Effector memory CD8-positive, alpha-beta T cell (primary cell): ENCODE results near the gene ITPR3.
A peak's percentile ranks its signal among the peaks of the same experiment; 100 is the strongest.

Experiments
- ATAC-seq: fragments of 150-1000 bp; cut with Tn5 transposase; replicated peaks from 2 replicates; pipeline ENCODE4 v1.10.0; 2021; ENCODE audit warnings: mild to moderate bottlenecking, moderate library complexity
- DNase-seq, 3 experiments: peaks; one replicate each; pipeline ENCODE4 v3.0.0; 2021
- H3K27ac Mint-ChIP-seq, 2 donors: one replicate each; pipeline ENCODE4 v1.8.0; 2022; ENCODE audit warnings: mild to moderate bottlenecking in 2 of 2, mixed read lengths in 2 of 2, moderate library complexity in 2 of 2
- H3K27me3 Mint-ChIP-seq, 2 donors: one replicate each; pipeline ENCODE4 v1.8.0; 2022; ENCODE audit warnings: mixed read lengths in 2 of 2
- H3K36me3 Mint-ChIP-seq: one replicate; pipeline ENCODE4 v1.8.0; 2022; ENCODE audit warnings: mild to moderate bottlenecking, moderate library complexity, mixed read lengths; ENCODE audit not compliant: insufficient read depth
- H3K4me1 Mint-ChIP-seq, 2 donors: one replicate each; pipeline ENCODE4 v1.8.0; 2022; ENCODE audit warnings: low read depth in 2 of 2, mixed read lengths in 2 of 2
- H3K4me3 Mint-ChIP-seq, 2 donors: one replicate each; pipeline ENCODE4 v1.8.0; 2022; ENCODE audit warnings: mild to moderate bottlenecking in 2 of 2, mixed read lengths in 2 of 2, moderate library complexity in 2 of 2
- H3K9me3 Mint-ChIP-seq, 2 donors: one replicate each; pipeline ENCODE4 v1.8.0; 2022; ENCODE audit warnings: mixed read lengths in 2 of 2

ITPR3 gene

GRCh38 chr6:33676416-33677142 lies 55.5 kb downstream of the ITPR3 start:
- DNase-seq (no peak), ATAC-seq (no peak)
- peaks cover 0 to 2% of the 10 kb centered on the region in 2 donors for H3K4me1 Mint-ChIP-seq
- H3K4me3 Mint-ChIP-seq = no peak overlapping the region
- H3K27ac Mint-ChIP-seq = peak overlapping the region in 1 of 2 donors; percentile 13
- peaks cover 47% of the 10 kb centered on the region for H3K36me3 Mint-ChIP-seq
- H3K9me3 Mint-ChIP-seq = no peaks in the 10 kb centered on the region
- H3K27me3 Mint-ChIP-seq = no peaks in the 10 kb centered on the region

- DNase-seq (no peak), ATAC-seq (no peak)
- Mint-ChIP-seq H3K9me3 (no peaks in the 10 kb centered on the region), H3K36me3 (peaks cover 50% of the 10 kb centered on the region), H3K4me3 (no peak overlapping the region), H3K27me3 (no peaks in the 10 kb centered on the region), H3K4me1 (peaks cover 0 to 2% of the 10 kb centered on the region in 2 donors), H3K27ac (peak overlapping the region in 1 of 2 donors; percentile 32)
Observed at GRCh38 chr6:33677143-33677660, 56.1 kb downstream of the ITPR3 start.

GRCh38 chr6:33677689-33678088 lies 56.6 kb downstream of the ITPR3 start:
- H3K4me3 Mint-ChIP-seq = no peak overlapping the region

GRCh38 chr6:33678233-33678931 lies 57.3 kb downstream of the ITPR3 start:
- H3K4me1 Mint-ChIP-seq = peaks cover 0 to 10% of the 10 kb centered on the region in 2 donors
- no peak overlapping the region for H3K4me3 Mint-ChIP-seq
- DNase-seq = no peak
- H3K36me3 Mint-ChIP-seq = peaks cover 54% of the 10 kb centered on the region
- ATAC-seq = no peak
- H3K27me3 Mint-ChIP-seq = no peaks in the 10 kb centered on the region
- peak overlapping the region in 1 of 2 donors; percentile 19 for H3K27ac Mint-ChIP-seq
- H3K9me3 Mint-ChIP-seq = no peaks in the 10 kb centered on the region

More at GRCh38 chr6:33677689-33678088, 56.6 kb downstream of the ITPR3 start:
- ATAC-seq (no peak), DNase-seq (no peak)
- Mint-ChIP-seq H3K27ac (peak overlapping the region in 1 of 2 donors; percentile 32), H3K36me3 (peaks cover 54% of the 10 kb centered on the region), H3K27me3 (no peaks in the 10 kb centered on the region), H3K9me3 (no peaks in the 10 kb centered on the region), H3K4me1 (peaks cover 0 to 5% of the 10 kb centered on the region in 2 donors)

GRCh38 chr6:33678932-33679490 lies 57.9 kb downstream of the ITPR3 start:
- H3K4me3 Mint-ChIP-seq = no peak overlapping the region
- DNase-seq = no peak
- H3K4me1 Mint-ChIP-seq = peaks cover 0 to 14% of the 10 kb centered on the region in 2 donors
- H3K27ac Mint-ChIP-seq = no peak overlapping the region
- H3K36me3 Mint-ChIP-seq = peaks cover 59% of the 10 kb centered on the region
- no peak for ATAC-seq
- no peaks in the 10 kb centered on the region for H3K9me3 Mint-ChIP-seq
- no peaks in the 10 kb centered on the region for H3K27me3 Mint-ChIP-seq

- Mint-ChIP-seq H3K27ac (peak overlapping the region in 1 of 2 donors; percentile 31), H3K27me3 (no peaks in the 10 kb centered on the region), H3K4me3 (no peak overlapping the region), H3K9me3 (no peaks in the 10 kb centered on the region), H3K4me1 (peaks cover 0 to 14% of the 10 kb centered on the region in 2 donors), H3K36me3 (peaks cover 57% of the 10 kb centered on the region)
- no peak for DNase-seq
- ATAC-seq = no peak
Observed at GRCh38 chr6:33679761-33680160, 58.6 kb downstream of the ITPR3 start.

- Mint-ChIP-seq H3K27me3 (no peaks in the 10 kb centered on the region), H3K4me1 (peaks cover 0 to 18% of the 10 kb centered on the region in 2 donors), H3K36me3 (peaks cover 49% of the 10 kb centered on the region), H3K9me3 (no peaks in the 10 kb centered on the region), H3K4me3 (no peak overlapping the region), H3K27ac (peak overlapping the region; percentile 61 to 91)
- DNase-seq = no peak
- no peak for ATAC-seq
Observed at GRCh38 chr6:33682341-33682740, 61.2 kb downstream of the ITPR3 start.

GRCh38 chr6:33683051-33683571 lies 62.0 kb downstream of the ITPR3 start:
- ATAC-seq (peak; percentile 87), DNase-seq (peak in 2 of 3 experiments; percentile 46 to 49)
- Mint-ChIP-seq H3K36me3 (peaks cover 50% of the 10 kb centered on the region), H3K4me3 (peak overlapping the region in 1 of 2 donors; percentile 42), H3K4me1 (peaks cover 0 to 18% of the 10 kb centered on the region in 2 donors), H3K9me3 (no peaks in the 10 kb centered on the region), H3K27ac (peak overlapping the region; percentile 86 to 91), H3K27me3 (no peaks in the 10 kb centered on the region)

GRCh38 chr6:33683576-33684427 lies 62.7 kb downstream of the ITPR3 start:
- peaks cover 51% of the 10 kb centered on the region for H3K36me3 Mint-ChIP-seq
- peak overlapping the region; percentile 86 to 91 for H3K27ac Mint-ChIP-seq
- peak overlapping the region in 1 of 2 donors; percentile 42 for H3K4me3 Mint-ChIP-seq
- no peaks in the 10 kb centered on the region for H3K9me3 Mint-ChIP-seq
- peak; percentile 58 for ATAC-seq
- no peak for DNase-seq
- H3K27me3 Mint-ChIP-seq = no peaks in the 10 kb centered on the region
- peaks cover 0 to 18% of the 10 kb centered on the region in 2 donors for H3K4me1 Mint-ChIP-seq

- DNase-seq = no peak
- no peaks in the 10 kb centered on the region for H3K9me3 Mint-ChIP-seq
- peaks cover 4 to 21% of the 10 kb centered on the region in 2 donors for H3K4me1 Mint-ChIP-seq
- no peak overlapping the region for H3K4me3 Mint-ChIP-seq
- no peaks in the 10 kb centered on the region for H3K27me3 Mint-ChIP-seq
- no peak for ATAC-seq
- H3K36me3 Mint-ChIP-seq = peaks cover 50% of the 10 kb centered on the region
- H3K27ac Mint-ChIP-seq = peak overlapping the region in 1 of 2 donors; percentile 91
Observed at GRCh38 chr6:33684428-33684896, 63.3 kb downstream of the ITPR3 start.

- no peak overlapping the region for H3K4me3 Mint-ChIP-seq
- ATAC-seq (no peak), DNase-seq (no peak)
- peak overlapping the region; percentile 69 to 91 for H3K27ac Mint-ChIP-seq
- H3K36me3 Mint-ChIP-seq = peaks cover 46% of the 10 kb centered on the region
- H3K27me3 Mint-ChIP-seq = no peaks in the 10 kb centered on the region
- H3K9me3 Mint-ChIP-seq = no peaks in the 10 kb centered on the region
- H3K4me1 Mint-ChIP-seq = peaks cover 5 to 22% of the 10 kb centered on the region in 2 donors
Observed at GRCh38 chr6:33684983-33685382, 63.9 kb downstream of the ITPR3 start.

- Mint-ChIP-seq H3K9me3 (no peaks in the 10 kb centered on the region), H3K27ac (peak overlapping the region; percentile 69 to 91), H3K4me3 (no peak overlapping the region), H3K36me3 (peaks cover 46% of the 10 kb centered on the region), H3K27me3 (no peaks in the 10 kb centered on the region), H3K4me1 (peaks cover 5 to 22% of the 10 kb centered on the region in 2 donors)
- DNase-seq (no peak), ATAC-seq (no peak)
Observed at GRCh38 chr6:33685411-33686224, 64.5 kb downstream of the ITPR3 start.
